Testis (tissue), 2 donors: ENCODE measurements around the gene LIPE.

Experiments
- POLR2A ChIP-seq: fragments of 450-650 bp; IDR thresholded peaks from one replicate; pipeline ENCODE4 v1.6.1; 2017; ENCODE audit warnings: antibody characterized with exemption, mild to moderate bottlenecking, moderate library complexity
- TF ChIP-seq, protein P1 (sequence below), 3 experiments: fragments of 450-650 bp in 2 of 3; fragments of 200-600 bp in 1 of 3; sonication (generic) in 1 of 3; IDR thresholded peaks; one replicate each; pipeline ENCODE4 v1.5.1; 2016 to 2019; ENCODE audit warnings: antibody characterized with exemption in 3 of 3, mild to moderate bottlenecking in 2 of 3, moderate library complexity in 1 of 3

DNA sequence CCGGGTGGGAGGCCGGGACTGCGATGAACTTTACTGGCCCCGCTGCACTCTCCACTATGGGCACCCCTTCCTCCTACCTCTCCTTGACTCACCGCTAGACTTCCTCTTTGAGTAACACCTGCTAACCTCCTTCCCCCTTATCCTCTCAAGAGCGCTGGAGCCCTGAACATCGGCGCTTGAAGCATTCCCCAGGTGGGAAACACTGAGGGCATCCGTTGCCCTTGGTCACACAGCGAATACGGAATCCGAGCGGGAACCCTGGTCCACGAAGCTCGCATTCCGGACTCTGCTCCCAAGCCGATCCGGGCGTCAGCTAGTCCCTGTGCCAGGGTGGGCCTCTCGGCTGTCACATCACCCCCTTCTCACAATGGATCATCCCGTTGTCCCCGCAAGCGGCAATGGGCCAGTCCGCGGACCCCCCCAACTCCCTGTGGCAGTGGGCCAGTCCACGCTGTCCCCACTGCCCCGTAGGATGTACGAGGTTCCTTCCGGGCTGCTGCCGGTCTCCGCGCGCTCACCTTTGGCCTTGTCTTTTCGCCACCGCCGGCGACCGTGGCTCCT, 4.2 kb downstream of the LIPE start:
- TF ChIP-seq, protein P1, sequence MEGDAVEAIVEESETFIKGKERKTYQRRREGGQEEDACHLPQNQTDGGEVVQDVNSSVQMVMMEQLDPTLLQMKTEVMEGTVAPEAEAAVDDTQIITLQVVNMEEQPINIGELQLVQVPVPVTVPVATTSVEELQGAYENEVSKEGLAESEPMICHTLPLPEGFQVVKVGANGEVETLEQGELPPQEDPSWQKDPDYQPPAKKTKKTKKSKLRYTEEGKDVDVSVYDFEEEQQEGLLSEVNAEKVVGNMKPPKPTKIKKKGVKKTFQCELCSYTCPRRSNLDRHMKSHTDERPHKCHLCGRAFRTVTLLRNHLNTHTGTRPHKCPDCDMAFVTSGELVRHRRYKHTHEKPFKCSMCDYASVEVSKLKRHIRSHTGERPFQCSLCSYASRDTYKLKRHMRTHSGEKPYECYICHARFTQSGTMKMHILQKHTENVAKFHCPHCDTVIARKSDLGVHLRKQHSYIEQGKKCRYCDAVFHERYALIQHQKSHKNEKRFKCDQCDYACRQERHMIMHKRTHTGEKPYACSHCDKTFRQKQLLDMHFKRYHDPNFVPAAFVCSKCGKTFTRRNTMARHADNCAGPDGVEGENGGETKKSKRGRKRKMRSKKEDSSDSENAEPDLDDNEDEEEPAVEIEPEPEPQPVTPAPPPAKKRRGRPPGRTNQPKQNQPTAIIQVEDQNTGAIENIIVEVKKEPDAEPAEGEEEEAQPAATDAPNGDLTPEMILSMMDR (IDR thresholded peaks at IDR 0.05) = no peak
- no peak for TF ChIP-seq POLR2A
